GM12878 (cell line): ENCODE data around the gene MEAF6. TPM values are rescaled to one million over a fixed set of nuclear protein-coding genes. Genes with fewer than 3 reads are reported as not detected.

ENCODE experiments used
- CHD2 ChIP-seq: IDR thresholded peaks from 2 replicates; pipeline ENCODE4 v1.6.1; 2011; ENCODE audit warnings: low read depth, low read length, improper control_type of control experiment, borderline replicate concordance
- EP300 ChIP-seq, 2 experiments: fragments of 150-350 bp in 1 of 2; IDR thresholded peaks; 2 replicates each; pipeline ENCODE4 v1.6.1; 2011 to 2012; ENCODE audit warnings: low read depth in 2 of 2, low read length in 2 of 2, borderline replicate concordance in 1 of 2, improper control_type of control experiment in 1 of 2, inconsistent platforms in 1 of 2; ENCODE audit not compliant: control insufficient read depth in 1 of 2
- ETV6 ChIP-seq, 2 experiments: fragments of 450-650 bp in 1 of 2; IDR thresholded peaks in 1 of 2; conservative IDR thresholded peaks in 1 of 2; 2 replicates each; pipeline ENCODE4 v1.6.1; 2014; ENCODE audit warnings: antibody characterized with exemption in 1 of 2, borderline replicate concordance in 1 of 2, low read depth in 1 of 2, mild to moderate bottlenecking in 1 of 2, moderate library complexity in 1 of 2
- HDGF ChIP-seq: fragments of 450-650 bp; IDR thresholded peaks from 2 replicates; pipeline ENCODE4 v1.6.1; 2016; ENCODE audit warnings: antibody characterized with exemption
- IRF5 ChIP-seq: fragments of 450-650 bp; IDR thresholded peaks from 2 replicates; pipeline ENCODE4 v1.6.1; 2017; ENCODE audit warnings: borderline replicate concordance
- KLF5 ChIP-seq: fragments of 450-650 bp; IDR thresholded peaks from 2 replicates; pipeline ENCODE4 v1.6.1; 2014; ENCODE audit warnings: mild to moderate bottlenecking; ENCODE audit not compliant: partially characterized antibody
- NR2C2 ChIP-seq: IDR thresholded peaks from 2 replicates; pipeline ENCODE4 v1.6.1; 2011; ENCODE audit warnings: borderline replicate concordance, low read depth; ENCODE audit not compliant: control insufficient read depth, insufficient read length
- POLR2AphosphoS5 ChIP-seq: IDR thresholded peaks from 2 replicates; pipeline ENCODE4 v1.6.1; 2011; ENCODE audit warnings: mild to moderate bottlenecking, low read length, inconsistent platforms
- RCOR1 ChIP-seq: conservative IDR thresholded peaks from 2 replicates; pipeline ENCODE4 v1.6.1; 2012; ENCODE audit warnings: low read depth, low read length, improper control_type of control experiment
- RELA ChIP-seq: fragments of 450-650 bp; IDR thresholded peaks from 2 replicates; pipeline ENCODE4 v1.8.0; 2014; ENCODE audit warnings: borderline replicate concordance; ENCODE audit not compliant: partially characterized antibody
- REST ChIP-seq: IDR thresholded peaks from 2 replicates; pipeline ENCODE4 v1.6.1; 2012; ENCODE audit warnings: mild to moderate bottlenecking, low read depth, low read length
- SP1 ChIP-seq: IDR thresholded peaks from one replicate; pipeline ENCODE4 v1.6.1; 2011; ENCODE audit warnings: low read depth, low read length
- ZBTB11 ChIP-seq: fragments of 450-650 bp; formaldehyde crosslinking; IDR thresholded peaks from 2 replicates; pipeline ENCODE4 v1.5.0; 2022; ENCODE audit warnings: mild to moderate bottlenecking, missing genetic modification characterization
- ZNF384 ChIP-seq: IDR thresholded peaks from 2 replicates; pipeline ENCODE4 v1.6.1; 2012; ENCODE audit warnings: low read depth, mild to moderate bottlenecking, low read length, improper control_type of control experiment, borderline replicate concordance
- ZNF687 ChIP-seq: fragments of 450-650 bp; IDR thresholded peaks from 2 replicates; pipeline ENCODE4 v1.6.1; 2017; ENCODE audit warnings: mild to moderate bottlenecking, moderate library complexity
- polyA plus RNA-seq, 11 experiments: library from polyadenylated mRNA; depleted of rRNA in 4 of 11; unstranded in 6 of 11; stranded (reverse) in 5 of 11; fragments of >200 nt; fragmentation: Nextera tagmentation in 4 of 11; fragmentation: Illumina TruSeq in 1 of 11; extraction: Ambion mirVana in 4 of 11; extraction: Trizol in 1 of 11; gene quantifications; 1 replicate in 1 of 11; 2 replicates in 10 of 11; pipeline versions ENCODE4 v1.2.1 to v1.2.3, GENCODE V29; 2011 to 2016; ENCODE audit warnings: inconsistent platforms in 2 of 11, missing spikeins in 2 of 11, low read depth in 1 of 11
- total RNA-seq, 4 experiments: library from RNA; depleted of rRNA in 3 of 4; stranded (reverse); fragments of >200 nt in 3 of 4; fragmentation: Illumina TruSeq in 1 of 4; extraction: Trizol in 1 of 4; gene quantifications; 2 replicates each; pipeline versions ENCODE4 v1.2.1 to v1.2.3, GENCODE V29; 2013 to 2021

The MEAF6 gene
- total and polyA plus RNA-seq, 10 of the 15 experiments (the other 5 are each of a cell fraction or from before 2014, with no cell fraction given): 30.8 to 75.0 (median 58.1) TPM

GRCh38 chr1:37477198-37477931 lies 37.2 kb downstream of the MEAF6 start (continued):
- TF ChIP-seq ZNF384 (no peak), RCOR1 (0 out of 2 replicates have a peak, but pooled peaks have one; percentile 33), ZBTB11 (CRISPR knock-in tag) (no peak), SP1 (peak; percentile 58), NR2C2 (no peak), ZNF687 (0 out of 2 replicates have a peak, but pooled peaks have one; percentile 57), IRF5 (no peak), RELA (peak; percentile 100), CHD2 (peak; percentile 35; the same call in 1 of the 2 replicates), POLR2AphosphoS5 (peak; percentile 91), EP300 (IDR thresholded peaks at IDR 0.05; ENCODE audit: borderline replicate concordance in 1 of 2, control insufficient read depth in 1 of 2, low read depth in 2 of 2, low read length in 2 of 2) (peak; percentile 32 to 39; a peak in 2 of 4 replicates), REST (0 out of 2 replicates have a peak, but pooled peaks have one; percentile 8), KLF5 (no peak), HDGF (peak; percentile 93), ETV6 (conservative IDR thresholded peaks at IDR 0.05 in 1 of 2, IDR thresholded peaks at IDR 0.05 in 1 of 2; ENCODE audit: borderline replicate concordance in 1 of 2, low read depth in 1 of 2) (peak in 1 of 2 experiments; percentile 80; a peak in 2 of 4 replicates)
